Skin epidermis (tissue), 12 donors: Measurements from ENCODE around the gene STAG1.
"Not testable (repeated sequence)": the region's sequence is repeated elsewhere in the genome, so short reads cannot be mapped to it uniquely, and the experiment has no call there.

Source experiments
- H3K27ac ChIP-seq, 21 experiments: fragments of 200-600 bp; sonication (generic) in 11 of 21; one replicate each; pipeline ENCODE4 v1.5.0; 2020; ENCODE audit warnings: mild to moderate bottlenecking in 3 of 21, inconsistent platforms in 2 of 21, moderate library complexity in 2 of 21
- H3K4me3 ChIP-seq, 7 experiments: fragments of 200-600 bp; sonication (generic) in 2 of 7; one replicate each; pipeline ENCODE4 v1.5.0; 2020; ENCODE audit warnings: inconsistent platforms in 2 of 7, mild to moderate bottlenecking in 2 of 7, moderate library complexity in 1 of 7

The STAG1 gene

DNA sequence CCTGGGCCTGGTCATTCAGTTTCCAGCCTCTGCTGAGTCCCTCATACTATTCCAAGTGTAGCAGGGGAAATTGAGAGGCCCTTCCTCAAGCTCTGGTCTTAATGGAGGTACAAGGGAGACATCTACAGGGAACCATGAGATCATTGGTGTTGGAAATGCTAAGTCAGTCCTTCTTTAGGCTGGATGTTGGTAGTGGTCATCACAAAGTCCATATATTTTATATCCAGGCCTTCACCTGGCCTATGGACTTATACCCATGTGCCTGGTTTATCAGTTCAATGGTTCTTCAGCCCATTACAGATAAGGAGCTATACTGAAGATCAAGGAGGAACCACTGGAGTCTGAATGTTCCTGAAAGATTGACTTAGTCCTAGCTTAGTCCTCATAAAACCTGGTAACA lies 135.0 kb downstream of the STAG1 start:
- H3K27ac ChIP-seq: no peak overlapping the region
- no peak overlapping the region for H3K4me3 ChIP-seq

DNA sequence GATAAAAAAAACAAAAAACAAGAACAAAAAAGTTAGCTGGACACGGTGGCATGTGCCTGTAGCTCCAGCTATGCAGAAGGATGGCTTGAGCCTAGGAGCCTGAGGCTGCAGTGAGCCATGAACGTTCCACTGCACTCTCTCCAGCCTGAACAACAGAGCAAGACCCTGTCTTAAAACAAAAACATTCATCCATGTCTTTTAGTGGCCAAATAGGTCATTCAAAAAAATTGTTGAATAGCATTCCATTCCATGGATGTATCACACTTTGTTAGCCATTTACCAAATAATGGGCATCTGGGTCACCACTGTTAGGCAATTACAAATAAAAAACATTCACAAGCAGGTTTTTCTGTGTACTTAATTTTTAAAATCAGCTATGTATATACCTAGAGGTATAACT lies 139.7 kb downstream of the STAG1 start:
- Histone ChIP-seq H3K4me3 (no peak overlapping the region), H3K27ac (no peak overlapping the region)

DNA sequence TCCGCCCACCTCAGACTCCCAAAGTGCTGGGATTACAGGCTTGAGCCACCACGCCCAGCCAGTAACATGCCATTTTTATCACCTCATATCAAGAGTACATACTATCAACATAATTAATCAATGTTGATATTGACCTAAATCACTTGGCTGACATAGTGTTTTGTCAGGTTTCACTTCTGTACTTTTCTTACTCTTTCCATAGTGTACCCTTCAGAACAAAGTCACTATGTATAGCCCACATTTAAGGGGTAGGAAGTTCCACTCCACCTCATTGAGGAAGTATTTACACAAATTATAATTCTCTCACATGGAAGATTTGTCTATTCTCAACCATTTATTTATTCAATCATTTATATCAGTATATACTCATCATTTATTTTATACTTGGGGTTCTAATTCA lies 145.2 kb downstream of the STAG1 start:
- no peak overlapping the region for H3K27ac ChIP-seq

DNA sequence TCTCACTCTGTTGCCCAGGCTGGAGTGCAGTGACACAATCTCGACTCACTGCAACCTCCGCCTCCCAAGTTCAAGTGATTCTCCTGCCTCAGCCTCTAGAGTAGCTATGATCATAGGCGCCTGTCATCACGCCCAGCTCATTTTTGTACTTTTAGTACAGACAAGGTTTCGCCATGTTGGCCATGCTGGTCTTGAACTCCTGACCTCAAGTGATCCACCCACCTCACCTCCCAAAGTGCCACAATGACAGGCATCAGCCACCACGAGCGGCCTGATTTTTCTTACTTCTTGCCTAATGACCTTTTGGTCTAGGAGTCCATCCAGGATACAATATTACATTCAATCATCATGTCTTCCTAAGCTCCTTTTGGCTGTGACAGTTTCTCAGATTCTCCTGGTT lies 146.0 kb downstream of the STAG1 start:
- not testable (repeated sequence) for H3K27ac ChIP-seq, H3K4me3 ChIP-seq

More for the DNA sequence above, 145.2 kb downstream of the STAG1 start:
- no peak overlapping the region for H3K4me3 ChIP-seq

DNA sequence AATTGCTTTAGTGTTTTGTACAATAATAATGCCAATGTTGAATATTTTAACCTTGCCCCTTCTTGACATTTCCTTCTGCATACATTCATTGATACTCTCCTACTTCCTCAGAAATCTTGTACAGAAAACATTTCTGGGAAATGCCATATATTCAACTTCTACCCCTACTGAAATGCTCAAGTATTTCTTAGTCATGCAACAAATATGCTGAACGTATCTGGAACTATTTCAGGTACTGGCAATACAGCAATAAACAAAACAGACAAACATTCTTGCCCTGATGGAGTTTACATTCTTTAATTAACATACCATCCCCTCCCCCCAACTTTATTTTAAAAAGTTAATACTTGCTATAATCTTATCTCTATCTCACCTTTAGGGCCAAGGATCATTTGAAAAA lies 147.2 kb downstream of the STAG1 start:
- Histone ChIP-seq H3K4me3 (no peak overlapping the region), H3K27ac (no peak overlapping the region)

DNA sequence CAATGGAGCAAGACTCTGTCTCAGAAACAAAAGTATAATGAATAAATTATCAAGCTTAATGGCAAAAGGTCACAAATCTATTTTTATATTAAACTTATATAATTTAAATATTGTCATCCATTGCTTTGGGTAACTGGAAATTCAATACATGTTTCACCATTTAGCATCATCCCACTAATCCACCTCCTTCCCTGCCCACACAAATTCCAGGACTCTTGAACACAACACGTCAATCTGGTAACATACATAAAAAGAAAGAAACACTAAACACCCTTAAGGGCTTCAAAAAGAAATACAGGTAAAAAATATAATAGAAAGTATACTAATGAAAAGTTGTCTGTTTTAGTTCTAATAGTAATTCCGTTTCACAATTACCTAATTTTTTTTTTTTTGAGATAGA lies 149.4 kb downstream of the STAG1 start:
- Histone ChIP-seq H3K27ac (no peak overlapping the region), H3K4me3 (no peak overlapping the region)

DNA sequence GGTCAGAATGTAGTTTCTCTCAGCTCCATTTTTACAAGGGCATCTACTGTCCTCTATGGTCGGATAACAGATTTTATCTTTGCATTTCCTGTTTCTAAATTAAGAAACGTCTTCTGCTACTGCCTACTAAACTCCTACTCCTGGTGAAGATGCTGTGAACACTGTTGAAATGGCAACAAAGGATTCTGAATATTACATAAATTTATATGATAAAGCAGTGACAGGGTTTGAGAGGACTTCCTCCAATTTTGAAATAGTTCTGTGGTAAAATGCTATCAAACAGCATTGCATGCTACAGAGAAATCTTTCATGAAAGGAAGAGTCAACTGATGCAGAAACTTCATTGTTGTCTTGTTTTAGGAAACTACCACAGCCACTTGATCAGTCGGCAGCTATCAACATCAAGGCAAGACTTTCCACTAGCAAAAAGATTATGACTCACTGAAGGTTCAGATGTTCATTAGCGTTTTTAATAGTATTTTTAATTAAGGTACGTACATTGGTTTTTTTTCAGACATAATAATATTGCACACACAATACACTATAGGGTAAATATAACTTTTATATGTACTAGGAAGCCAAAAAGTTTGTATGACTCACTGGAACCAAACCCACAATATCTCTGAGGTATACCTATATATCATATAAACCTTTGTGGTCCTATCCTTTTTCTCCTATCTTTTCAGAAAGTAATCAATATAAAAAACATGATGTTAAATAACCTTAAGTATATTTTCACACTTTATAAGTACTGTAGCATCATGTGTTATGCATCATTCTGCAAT lies 156.1 kb downstream of the STAG1 start:
- no peak overlapping the region for H3K4me3 ChIP-seq
- H3K27ac ChIP-seq: no peak overlapping the region

DNA sequence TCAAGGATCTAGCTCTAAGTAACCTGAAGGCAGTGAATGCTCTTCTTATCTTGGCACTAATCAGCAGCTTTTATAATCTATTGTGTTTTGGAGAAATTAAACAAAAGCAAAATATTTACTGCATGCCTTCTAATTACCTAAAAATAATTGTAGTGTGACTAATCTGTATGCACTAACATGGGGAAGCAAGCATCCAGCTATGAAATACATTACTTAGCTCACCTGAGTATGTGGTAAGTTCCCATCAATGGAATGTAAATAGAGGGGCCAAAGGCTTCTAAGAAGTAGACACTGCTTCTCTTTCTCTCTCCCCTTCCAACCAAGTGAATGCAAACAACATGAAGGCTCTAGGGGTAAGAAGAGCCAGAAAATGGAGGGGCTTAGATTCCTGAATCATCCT lies 165.6 kb downstream of the STAG1 start:
- Histone ChIP-seq H3K4me3 (no peak overlapping the region), H3K27ac (no peak overlapping the region)

DNA sequence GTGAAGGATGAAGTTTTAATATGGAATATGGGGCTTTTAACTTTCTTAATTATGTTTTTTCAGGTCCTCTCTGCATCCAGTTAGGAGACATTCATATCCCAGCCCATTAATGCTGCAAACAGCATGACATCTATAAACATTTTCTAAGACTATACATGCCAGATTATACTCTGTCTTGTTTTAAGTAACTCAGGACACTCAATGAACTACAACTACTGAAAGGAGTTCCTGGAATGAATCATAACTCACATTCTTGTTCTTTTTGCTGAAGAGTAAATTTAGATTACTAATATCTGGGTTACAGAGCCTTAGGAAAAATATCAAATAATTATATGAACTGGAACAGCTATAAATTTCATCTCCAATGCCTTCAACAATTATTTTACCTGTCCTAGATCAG lies 167.4 kb downstream of the STAG1 start:
- Histone ChIP-seq H3K4me3 (no peak overlapping the region), H3K27ac (no peak overlapping the region)

DNA sequence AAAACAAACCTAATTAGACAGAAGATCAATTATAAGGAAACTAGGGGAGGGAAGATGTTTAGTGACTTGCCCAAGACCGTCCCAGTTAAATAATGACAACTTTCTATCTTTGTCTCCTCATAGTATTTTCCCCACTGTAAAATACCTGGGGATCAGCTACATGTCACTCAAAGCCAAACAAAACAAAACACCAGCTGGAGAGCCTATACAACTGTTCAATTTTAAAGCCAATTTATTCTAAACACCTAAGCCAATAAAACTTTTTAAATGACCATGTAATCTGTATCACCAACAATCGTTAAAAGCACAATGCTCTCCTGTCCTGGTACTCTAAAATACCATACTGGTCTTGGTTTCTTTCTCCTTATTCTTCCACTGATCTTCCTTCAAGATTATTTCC lies 168.4 kb downstream of the STAG1 start:
- no peak overlapping the region for H3K4me3 ChIP-seq
- no peak overlapping the region for H3K27ac ChIP-seq

DNA sequence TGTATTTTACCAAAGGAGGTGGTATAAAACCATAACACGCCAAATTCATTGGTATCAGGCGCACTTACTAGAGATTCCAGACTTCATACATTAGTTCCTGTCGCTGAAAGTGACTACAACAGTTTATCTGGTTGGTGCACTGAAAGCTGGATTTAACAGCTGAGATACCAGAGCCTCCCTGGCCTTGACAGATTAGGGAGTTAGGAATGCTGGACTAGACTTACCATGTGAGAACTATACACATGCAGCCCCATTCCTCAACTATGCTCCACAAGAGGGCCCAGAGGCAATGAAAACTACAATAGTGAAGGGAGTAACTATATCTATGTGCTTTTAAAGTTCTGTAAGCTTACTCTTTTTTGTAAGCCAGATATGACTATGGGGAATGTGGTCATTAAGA lies 174.4 kb downstream of the STAG1 start:
- Histone ChIP-seq H3K4me3 (no peak overlapping the region), H3K27ac (no peak overlapping the region)

DNA sequence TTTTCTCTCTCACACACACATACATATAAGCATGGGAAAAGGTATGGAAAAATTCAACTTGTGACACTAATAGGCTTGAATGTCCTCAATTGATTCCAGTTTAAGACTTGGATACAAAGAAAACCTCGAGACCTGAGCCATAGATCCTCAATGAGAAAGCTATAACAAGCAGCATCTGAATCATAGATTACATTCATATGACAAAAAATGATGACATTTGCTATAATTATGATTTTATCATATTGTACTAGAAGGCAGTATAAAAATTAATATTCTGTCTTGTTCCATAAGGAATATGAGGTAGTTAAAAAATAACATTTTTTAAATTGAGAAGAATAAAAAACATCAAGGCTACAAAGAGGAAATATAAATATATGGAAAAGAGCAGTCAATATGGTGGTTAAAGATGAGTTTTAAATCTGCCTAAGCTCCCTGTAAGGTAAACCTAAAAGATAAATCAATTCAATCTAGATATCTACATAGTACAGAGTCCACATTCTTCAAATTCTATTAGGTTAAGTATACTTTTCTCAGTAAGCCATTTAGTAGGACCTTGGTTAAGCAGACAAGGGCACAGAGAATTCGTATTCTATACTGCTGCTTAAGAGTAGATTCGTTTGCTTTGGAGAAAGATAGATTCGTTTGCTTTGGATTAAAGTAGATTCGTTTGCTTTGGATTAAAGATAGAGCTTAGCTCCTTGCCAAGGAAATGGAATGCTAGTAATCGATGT lies 175.7 kb downstream of the STAG1 start:
- H3K27ac ChIP-seq: no peak overlapping the region
- no peak overlapping the region for H3K4me3 ChIP-seq

DNA sequence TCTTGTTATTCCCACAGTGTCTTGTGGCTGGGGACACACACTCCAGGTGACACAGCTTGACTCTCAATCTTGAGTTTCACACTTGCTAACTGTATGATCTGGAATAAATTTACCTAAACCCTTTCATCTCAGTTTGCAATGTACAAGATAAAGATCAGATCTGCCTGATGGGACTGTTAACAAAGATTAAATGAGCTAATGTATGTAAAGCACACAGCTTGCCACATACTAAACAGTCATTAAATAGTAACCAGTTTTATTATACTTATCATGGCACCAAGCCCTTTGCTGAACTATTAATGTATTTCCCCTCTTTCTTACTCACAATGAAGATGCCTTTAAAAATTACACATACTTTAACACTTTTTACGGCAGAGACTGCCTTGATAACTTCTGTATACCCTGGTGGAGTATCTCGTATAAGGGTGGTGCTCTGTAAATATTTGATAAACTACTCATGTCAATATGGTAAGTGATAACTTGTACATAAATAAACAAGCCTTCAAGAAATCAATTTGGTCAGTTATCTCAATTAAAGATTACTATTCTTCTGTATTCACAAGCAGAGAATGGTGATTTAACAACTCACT lies 184.5 kb downstream of the STAG1 start:
- H3K27ac ChIP-seq: no peak overlapping the region

DNA sequence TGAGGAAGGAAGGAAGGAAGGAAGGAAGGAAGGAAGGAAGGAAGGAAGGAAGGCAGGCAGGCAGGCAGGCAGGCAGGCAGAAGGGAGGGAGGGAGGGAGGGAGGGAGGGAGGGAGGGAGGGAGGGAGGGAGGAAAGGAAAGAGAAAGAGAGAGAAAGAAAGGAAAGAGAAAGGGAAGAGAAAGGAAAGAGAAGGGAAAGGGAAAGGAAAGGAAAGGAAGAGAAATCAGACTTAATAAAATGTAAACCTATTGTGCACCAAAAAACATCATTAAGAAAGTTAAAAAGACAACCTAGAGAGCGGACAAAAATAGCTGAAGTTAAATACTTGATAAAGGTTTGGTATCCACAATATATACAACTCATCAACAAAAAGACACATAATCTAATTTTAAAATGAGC lies 187.2 kb downstream of the STAG1 start:
- H3K27ac ChIP-seq, H3K4me3 ChIP-seq: not testable (repeated sequence)

More for the DNA sequence above, 184.5 kb downstream of the STAG1 start:
- no peak overlapping the region for H3K4me3 ChIP-seq

DNA sequence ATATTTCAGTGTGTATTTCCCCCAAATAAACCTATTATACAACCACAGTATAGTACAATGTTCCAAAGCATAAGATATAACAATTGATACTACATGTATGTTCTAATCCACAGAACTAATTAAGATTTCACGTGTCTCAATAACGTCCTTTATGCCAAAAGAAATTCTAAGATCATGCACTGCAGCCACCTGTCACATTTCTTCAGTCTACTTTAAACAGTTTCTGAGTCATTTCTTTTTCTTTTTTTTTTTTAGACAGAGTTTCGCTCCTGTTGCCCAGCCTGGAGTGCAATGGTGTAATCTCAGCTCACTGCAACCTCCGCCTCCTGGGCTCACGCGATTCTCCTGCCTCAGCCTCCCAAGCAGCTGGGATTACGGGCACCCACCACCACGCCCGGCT lies 190.2 kb downstream of the STAG1 start:
- no peak overlapping the region for H3K4me3 ChIP-seq
- H3K27ac ChIP-seq: no peak overlapping the region

DNA sequence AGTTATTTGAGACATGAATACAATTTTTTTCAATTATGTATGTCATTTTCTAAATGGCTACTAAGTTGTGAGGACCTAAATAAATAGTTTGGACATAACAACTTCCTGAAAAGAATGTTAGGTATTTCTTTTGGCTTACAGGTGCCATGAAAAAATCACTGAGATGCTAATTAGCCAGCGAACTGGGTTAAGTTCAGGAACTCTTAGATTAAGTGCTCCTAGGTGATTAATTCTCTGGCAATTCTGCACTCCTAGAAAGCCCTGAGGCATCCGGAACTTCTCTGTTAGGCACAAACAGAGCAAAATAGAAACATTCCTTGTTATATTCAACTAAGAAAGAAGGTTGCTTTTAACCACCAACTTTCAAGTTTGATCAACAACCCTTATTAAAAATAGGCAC lies 192.3 kb downstream of the STAG1 start:
- Histone ChIP-seq H3K4me3 (no peak overlapping the region), H3K27ac (no peak overlapping the region)

DNA sequence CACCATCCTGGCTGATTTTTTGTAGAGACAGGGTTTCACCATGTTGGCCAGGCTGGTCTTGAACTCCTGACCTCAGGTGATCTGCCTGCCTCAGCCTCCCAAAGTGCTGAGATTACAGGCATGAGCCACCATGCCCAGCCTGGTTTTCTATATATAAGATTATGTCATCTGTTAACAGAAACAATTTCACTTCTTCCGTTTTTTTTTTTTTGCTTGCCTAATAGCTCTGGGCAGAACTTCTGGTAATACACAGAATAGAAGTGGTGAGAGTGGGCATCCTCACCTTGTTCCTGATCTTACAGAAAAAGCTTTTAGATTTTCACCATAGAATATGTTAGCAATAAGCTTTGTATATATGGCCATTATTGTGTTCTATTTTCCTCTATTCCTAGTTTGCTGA lies 202.7 kb downstream of the STAG1 start:
- not testable (repeated sequence) for H3K27ac ChIP-seq, H3K4me3 ChIP-seq

DNA sequence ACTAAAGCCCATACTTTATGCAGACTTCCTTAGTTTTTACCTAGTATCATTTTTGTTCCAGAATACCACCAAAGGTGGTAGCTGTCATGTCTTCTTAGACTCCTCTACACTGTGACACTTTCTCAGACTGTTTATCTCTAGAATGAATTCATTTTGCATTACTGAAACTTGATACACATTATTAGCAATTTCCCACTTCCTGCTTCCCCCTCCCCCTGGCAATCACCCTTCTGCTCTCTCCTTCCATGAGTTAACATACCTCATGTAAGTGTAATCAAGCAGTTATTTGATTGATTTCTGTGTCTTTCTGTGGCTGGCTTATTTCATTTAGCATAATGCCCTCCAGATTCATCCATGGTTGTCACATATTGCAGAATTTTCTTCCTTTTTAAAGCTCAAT lies 204.9 kb downstream of the STAG1 start:
- H3K4me3 ChIP-seq: no peak overlapping the region
- no peak overlapping the region for H3K27ac ChIP-seq

DNA sequence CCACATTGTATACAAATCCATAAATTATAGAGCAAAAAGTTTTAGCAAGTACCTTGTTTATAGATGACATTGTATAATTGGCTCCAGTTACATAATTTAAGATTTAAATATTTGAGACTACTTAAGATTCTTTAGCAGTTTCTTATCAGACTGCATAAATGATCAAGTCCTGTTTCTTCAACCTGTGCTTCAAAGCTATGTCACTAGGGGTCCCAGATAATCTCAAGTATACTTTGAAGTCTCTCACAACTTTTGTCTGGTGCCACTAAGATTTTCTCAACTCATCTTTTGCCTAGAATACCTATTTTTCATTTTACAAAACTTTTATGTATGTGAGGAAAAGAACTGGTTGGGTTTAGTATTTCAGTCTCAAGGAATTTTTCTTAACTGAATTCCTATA lies 205.5 kb downstream of the STAG1 start:
- Histone ChIP-seq H3K27ac (no peak overlapping the region), H3K4me3 (no peak overlapping the region)

DNA sequence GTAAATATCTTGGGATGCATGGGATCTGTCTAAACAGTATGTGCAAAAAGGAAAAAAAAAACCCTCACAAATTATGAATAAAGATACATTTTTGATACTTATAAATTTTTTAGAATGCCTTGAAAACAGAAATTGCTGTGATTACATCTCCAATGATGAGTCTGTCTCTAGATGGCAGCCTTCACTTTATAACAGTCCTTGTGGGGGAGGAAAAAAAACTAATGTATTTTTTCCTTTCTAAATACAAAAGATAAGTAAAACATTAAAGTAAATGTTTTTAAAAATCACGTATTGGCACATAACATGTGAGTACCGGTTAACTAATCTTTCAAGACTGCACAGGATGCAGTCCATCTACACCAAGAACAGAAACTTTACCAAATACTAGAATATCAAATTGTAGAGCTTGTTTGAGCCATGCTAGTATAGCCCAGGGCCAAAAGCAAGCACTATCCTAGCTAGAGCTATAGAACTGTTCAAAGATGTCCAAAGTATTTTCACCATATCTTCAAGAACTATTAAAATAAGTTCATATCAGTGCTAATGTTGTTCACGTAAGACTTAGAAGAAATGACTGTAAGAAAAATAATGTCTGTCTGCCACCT lies 206.4 kb downstream of the STAG1 start:
- Histone ChIP-seq H3K27ac (no peak overlapping the region), H3K4me3 (no peak overlapping the region)

DNA sequence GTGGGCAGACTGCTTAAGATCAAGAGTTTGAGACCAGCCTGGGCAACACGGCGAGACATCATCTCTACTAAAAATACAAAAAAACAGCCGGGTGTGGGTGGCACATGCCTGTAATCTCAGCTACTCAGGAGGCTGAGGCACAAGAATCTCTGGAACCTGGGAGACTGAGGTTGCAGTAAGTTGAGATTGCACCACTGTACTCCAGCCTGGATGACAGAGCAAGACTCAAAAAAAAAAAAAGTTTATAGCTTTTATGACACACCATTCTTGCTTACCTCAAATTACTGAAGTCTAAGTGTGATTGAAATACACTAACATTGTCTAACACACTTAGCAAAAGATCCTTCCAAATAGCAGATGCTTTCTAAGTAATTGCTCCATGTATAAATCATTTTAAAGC lies 207.6 kb downstream of the STAG1 start:
- H3K4me3 ChIP-seq: no peak overlapping the region
- no peak overlapping the region for H3K27ac ChIP-seq
